ENCODE measurements around the gene MAN2A2. TPM values are rescaled to one million over a fixed set of nuclear protein-coding genes. Genes with fewer than 3 reads are reported as not detected.

The MAN2A2 gene
- total RNA-seq, 1 experiment from 2014 or later = 27.4 TPM

DNA sequence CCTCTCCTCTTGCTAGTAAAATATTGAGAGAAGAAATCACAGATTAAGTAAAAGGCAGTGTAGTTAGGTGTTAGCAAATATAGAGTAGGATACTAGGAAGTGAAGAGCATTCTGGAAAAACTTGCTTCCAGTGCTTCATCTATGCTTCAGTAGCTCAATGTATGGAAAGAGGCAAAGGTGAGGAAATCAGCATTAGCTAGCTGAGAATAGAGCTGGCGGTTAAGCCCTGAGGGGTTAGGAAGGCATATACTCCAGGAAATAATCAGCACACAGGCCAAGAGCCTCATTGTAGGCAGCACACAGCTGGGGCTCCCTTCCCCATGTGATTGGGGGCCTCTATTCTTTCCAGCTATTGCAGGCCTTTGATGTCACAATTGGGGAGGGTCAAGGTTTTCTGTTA lies 65.3 kb downstream of the MAN2A2 start:
- no peak overlapping the region for H3K4ac ChIP-seq (ENCODE audit: low read depth, low read length)
- H4K8ac ChIP-seq (replicated peaks; ENCODE audit: insufficient read length, low read depth, low read length) = no peak overlapping the region
- Mint-ChIP-seq H3K4me1 (no peaks in the 10 kb centered on the region), H3K36me3 (ENCODE audit: insufficient read depth in 1 of 3, low read depth in 3 of 3) (peaks cover 39 to 83% (median 76%) of the 10 kb centered on the region in 3 experiments; a peak in 6 of 7 replicates), H3K9me3 (no peaks in the 10 kb centered on the region), H3K27ac (peak overlapping the region in 1 of 3 experiments; percentile 41; a peak in 1 of 7 replicates), H3K4me3 (no peak overlapping the region), H3K27me3 (ENCODE audit: low read depth) (no peaks in the 10 kb centered on the region)
- H3K14ac ChIP-seq (ENCODE audit: insufficient read depth, low read length) = no peak overlapping the region
- no peak overlapping the region for H2AK5ac ChIP-seq (ENCODE audit: insufficient read length, low read length)
- DNase-seq = no peak
- H4K91ac ChIP-seq (ENCODE audit: insufficient read length, low read depth, low read length) = no peak overlapping the region
- H2BK12ac ChIP-seq (ENCODE audit: insufficient read length, low read depth, low read length) = no peak overlapping the region
- H2BK20ac ChIP-seq (ENCODE audit: low read depth, low read length, poor library complexity, severe bottlenecking) = no peak overlapping the region
- no peaks in the 10 kb centered on the region for H3K79me2 ChIP-seq (ENCODE audit: insufficient read depth, low read length)
- no peak overlapping the region for H3K4me2 ChIP-seq (ENCODE audit: insufficient read depth, insufficient read length, low read length)
- no peak for TF ChIP-seq CTCF (conservative IDR thresholded peaks at IDR 0.05)
- no peak overlapping the region for H3K23ac ChIP-seq (ENCODE audit: insufficient read length, low read depth, low read length)
- H3K18ac ChIP-seq (ENCODE audit: insufficient read length, low read depth, low read length) = no peak overlapping the region
- H4K5ac ChIP-seq (ENCODE audit: insufficient read length, low read depth, low read length) = no peak overlapping the region
- no peaks in the 10 kb centered on the region for H4K20me1 ChIP-seq (ENCODE audit: control insufficient read depth, insufficient read depth, insufficient read length)
- H2AFZ ChIP-seq (ENCODE audit: low read length) = no peak overlapping the region
- H3K23me2 ChIP-seq (ENCODE audit: insufficient read length, low read depth, low read length, poor library complexity, severe bottlenecking) = no peaks in the 10 kb centered on the region
- H2BK5ac ChIP-seq (ENCODE audit: insufficient read length, low read length) = no peak overlapping the region
- no peak overlapping the region for H2BK15ac ChIP-seq (ENCODE audit: low read depth, low read length)
- H3K56ac ChIP-seq (ENCODE audit: insufficient read length, low read depth, low read length) = no peak overlapping the region
- no peak overlapping the region for H3T11ph ChIP-seq (ENCODE audit: low read length)
- H3K9ac ChIP-seq (ENCODE audit: extremely low read depth, insufficient read length, low read length) = no peak overlapping the region
- H3K27me3 ChIP-seq (ENCODE audit: insufficient read depth, low read length) = no peaks in the 10 kb centered on the region
- no peaks in the 10 kb centered on the region for H3K4me1 ChIP-seq (ENCODE audit: insufficient read depth, low read length)
- H3K9me3 ChIP-seq (ENCODE audit: control insufficient read depth, low read depth, low read length) = no peaks in the 10 kb centered on the region
- WGBS (ENCODE audit: extremely low coverage, insufficient read length, low lambda C conversion rate) = no CpG with 5 or more reads among the region's 1 CpG
- H3K79me1 ChIP-seq (ENCODE audit: insufficient read depth, low read depth, low read length, poor library complexity, severe bottlenecking) = no peaks in the 10 kb centered on the region
- no peak overlapping the region for H3K27ac ChIP-seq (ENCODE audit: insufficient read length, low read depth, low read length)
- H2BK120ac ChIP-seq (ENCODE audit: low read depth, low read length, poor library complexity, severe bottlenecking) = no peak overlapping the region

Measured in H9 (cell line).